Neural crest cell (in vitro differentiated cells): ENCODE results near the gene AUP1. TPM values are rescaled to one million over a fixed set of nuclear protein-coding genes. Genes with fewer than 3 reads are reported as not detected.

Source experiments
- DNase-seq: peaks from one replicate; pipeline ENCODE4 v3.0.0; 2021; ENCODE audit warnings: low read depth, mixed read lengths, low spot score
- H3K27ac Mint-ChIP-seq: one replicate; pipeline ENCODE4 v1.8.0; 2021; ENCODE audit warnings: mild to moderate bottlenecking, mixed read lengths; ENCODE audit not compliant: unreplicated experiment
- H3K27me3 Mint-ChIP-seq: 2 replicates; pipeline ENCODE4 v1.8.0; 2021; ENCODE audit warnings: low read depth, mild to moderate bottlenecking, mixed read lengths
- H3K36me3 Mint-ChIP-seq: 2 replicates; pipeline ENCODE4 v1.8.0; 2021; ENCODE audit warnings: low read depth, mild to moderate bottlenecking, mixed read lengths
- H3K4me1 Mint-ChIP-seq: 2 replicates; pipeline ENCODE4 v1.8.0; 2021; ENCODE audit warnings: mixed read lengths
- H3K4me3 Mint-ChIP-seq: one replicate; pipeline ENCODE4 v1.8.0; 2021; ENCODE audit warnings: mild to moderate bottlenecking, mixed read lengths
- H3K9me3 Mint-ChIP-seq: 2 replicates; pipeline ENCODE4 v1.8.0; 2021; ENCODE audit warnings: mixed read lengths
- long read RNA-seq: library from polyadenylated mRNA; unstranded; transcript quantifications from one replicate; pipeline ENCODE4 v2.0.0, GENCODE V29; 2020
- total RNA-seq: library from RNA; stranded (reverse); gene quantifications from 2 replicates; pipeline ENCODE4 v1.2.1, GENCODE V29; 2021
- TF ChIP-seq, protein P1 (sequence below): fragments of 200-600 bp; sonication (generic); conservative IDR thresholded peaks from 2 replicates; pipeline ENCODE4 v1.5.0; 2021; ENCODE audit warnings: antibody characterized with exemption, mild to moderate bottlenecking

The AUP1 gene
- total RNA-seq = 110 and 113 TPM in 2 replicates
- long read RNA-seq, transcript AUP1-201 (12 exons, 1,695 nt) = major isoform, 46 of 67 reads
- long read RNA-seq, transcript AUP1-204 (11 exons, 1,645 nt) = minor isoform, 6 of 67 reads
- long read RNA-seq, partial matches to known transcripts = 3 of 67 reads
- long read RNA-seq, other reads (novel, unspliced or antisense) = 11 of 67 reads

- H3K36me3 Mint-ChIP-seq = peaks cover 17% of the 10 kb centered on the region
- H3K27me3 Mint-ChIP-seq = peaks cover 3% of the 10 kb centered on the region
- peak within 1 kb of the TSS; percentile 98 for H3K4me3 Mint-ChIP-seq
- TF ChIP-seq, protein P1, sequence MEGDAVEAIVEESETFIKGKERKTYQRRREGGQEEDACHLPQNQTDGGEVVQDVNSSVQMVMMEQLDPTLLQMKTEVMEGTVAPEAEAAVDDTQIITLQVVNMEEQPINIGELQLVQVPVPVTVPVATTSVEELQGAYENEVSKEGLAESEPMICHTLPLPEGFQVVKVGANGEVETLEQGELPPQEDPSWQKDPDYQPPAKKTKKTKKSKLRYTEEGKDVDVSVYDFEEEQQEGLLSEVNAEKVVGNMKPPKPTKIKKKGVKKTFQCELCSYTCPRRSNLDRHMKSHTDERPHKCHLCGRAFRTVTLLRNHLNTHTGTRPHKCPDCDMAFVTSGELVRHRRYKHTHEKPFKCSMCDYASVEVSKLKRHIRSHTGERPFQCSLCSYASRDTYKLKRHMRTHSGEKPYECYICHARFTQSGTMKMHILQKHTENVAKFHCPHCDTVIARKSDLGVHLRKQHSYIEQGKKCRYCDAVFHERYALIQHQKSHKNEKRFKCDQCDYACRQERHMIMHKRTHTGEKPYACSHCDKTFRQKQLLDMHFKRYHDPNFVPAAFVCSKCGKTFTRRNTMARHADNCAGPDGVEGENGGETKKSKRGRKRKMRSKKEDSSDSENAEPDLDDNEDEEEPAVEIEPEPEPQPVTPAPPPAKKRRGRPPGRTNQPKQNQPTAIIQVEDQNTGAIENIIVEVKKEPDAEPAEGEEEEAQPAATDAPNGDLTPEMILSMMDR = no peak
- DNase-seq = peak; percentile 93
- peaks cover 2% of the 10 kb centered on the region for H3K9me3 Mint-ChIP-seq
- peak within 1 kb of the TSS; percentile 98 for H3K27ac Mint-ChIP-seq
- peaks cover 39% of the 10 kb centered on the region for H3K4me1 Mint-ChIP-seq
Observed at GRCh38 chr2:74529357-74530238, at the start of gene AUP1, which contains the start of gene HTRA2. Gene AUP1 (minus strand): TSS chr2:74529706. CDS start chr2:74529629, 77 bp downstream. Gene HTRA2 (plus strand): TSS chr2:74529933. CDS start chr2:74530007, 74 bp downstream.

DNA sequence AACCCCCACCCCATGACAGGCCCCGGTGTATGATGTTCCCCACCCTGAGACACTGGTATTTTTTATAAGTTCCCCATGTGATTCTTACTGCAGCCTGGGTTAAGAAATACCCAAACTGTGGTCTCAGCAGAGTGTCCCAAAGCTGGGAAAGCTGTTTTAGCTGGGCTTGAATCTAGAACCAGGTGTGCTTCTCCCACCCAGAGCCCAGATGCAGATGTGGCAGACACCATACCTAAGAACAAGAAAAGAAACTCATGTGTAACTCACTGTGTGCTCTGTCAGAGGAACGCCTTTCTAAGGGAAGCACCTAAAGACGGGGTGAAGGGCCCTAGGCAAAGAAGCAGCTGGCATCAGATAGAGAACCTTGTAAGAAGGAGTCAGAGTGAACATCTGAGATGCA lies 48.9 kb upstream of the AUP1 start:
- peaks cover 25% of the 10 kb centered on the region for H3K4me1 Mint-ChIP-seq
- H3K4me3 Mint-ChIP-seq = no peak overlapping the region
- H3K9me3 Mint-ChIP-seq = no peaks in the 10 kb centered on the region
- no peak overlapping the region for H3K27ac Mint-ChIP-seq
- no peak for DNase-seq
- TF ChIP-seq, protein P1 = no peak
- no peaks in the 10 kb centered on the region for H3K36me3 Mint-ChIP-seq
- peaks cover 5% of the 10 kb centered on the region for H3K27me3 Mint-ChIP-seq

GRCh38 chr2:74577448-74577847 lies 47.9 kb upstream of the AUP1 start:
- TF ChIP-seq, protein P1 = no peak
- no peak for DNase-seq
- Mint-ChIP-seq H3K9me3 (no peaks in the 10 kb centered on the region), H3K4me1 (peaks cover 20% of the 10 kb centered on the region), H3K27me3 (peaks cover 5% of the 10 kb centered on the region), H3K27ac (peak overlapping the region; percentile 51), H3K36me3 (no peaks in the 10 kb centered on the region), H3K4me3 (no peak overlapping the region)

- H3K4me1 Mint-ChIP-seq = peaks cover 20% of the 10 kb centered on the region
- H3K36me3 Mint-ChIP-seq = no peaks in the 10 kb centered on the region
- no peak overlapping the region for H3K27ac Mint-ChIP-seq
- no peak overlapping the region for H3K4me3 Mint-ChIP-seq
- no peaks in the 10 kb centered on the region for H3K9me3 Mint-ChIP-seq
- TF ChIP-seq, protein P1 = no peak
- DNase-seq = no peak
- H3K27me3 Mint-ChIP-seq = peaks cover 5% of the 10 kb centered on the region
Observed at GRCh38 chr2:74576863-74577229, 47.3 kb upstream of the AUP1 start.

DNA sequence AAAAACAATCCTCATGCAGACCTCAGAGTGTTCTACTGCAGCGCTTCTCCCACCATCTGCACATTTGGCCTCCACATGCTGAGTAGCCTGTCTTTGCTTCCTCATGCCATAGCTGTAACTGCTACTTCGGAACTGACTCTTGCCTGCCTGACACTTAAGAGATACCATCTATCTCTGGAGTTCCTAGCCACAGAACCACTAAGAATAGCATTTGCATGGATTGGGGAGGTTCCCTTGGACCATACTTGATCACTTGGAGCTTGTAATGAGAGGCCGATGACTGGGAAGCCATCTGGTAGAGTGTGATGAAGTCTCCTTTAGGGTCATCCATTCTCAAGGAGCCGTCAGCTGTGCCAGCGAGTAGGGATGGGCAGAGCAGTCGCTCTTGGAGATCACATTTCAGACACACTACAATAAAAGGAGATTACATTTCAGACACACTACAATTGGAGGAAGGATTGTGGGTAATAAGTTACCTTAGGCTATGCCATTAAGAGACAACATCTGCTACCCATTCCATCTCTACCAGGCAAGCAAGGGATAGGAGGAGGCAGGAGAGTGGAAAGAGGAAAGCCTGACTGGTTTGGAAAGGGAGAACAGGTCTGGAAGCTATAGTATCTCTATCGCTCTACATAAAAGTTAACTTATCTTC lies 46.8 kb upstream of the AUP1 start:
- Mint-ChIP-seq H3K27ac (no peak overlapping the region), H3K4me3 (no peak overlapping the region), H3K36me3 (no peaks in the 10 kb centered on the region), H3K27me3 (peaks cover 5% of the 10 kb centered on the region), H3K4me1 (peaks cover 20% of the 10 kb centered on the region), H3K9me3 (no peaks in the 10 kb centered on the region)
- TF ChIP-seq, protein P1 = no peak
- DNase-seq = no peak
